OCI-M2 (cell line): ENCODE results near the gene TBC1D22A.

Experiments
- DNase-seq: peaks from one replicate; lab custom pipeline; 2025; ENCODE audit not compliant: unreplicated experiment; lab: John Stamatoyannopoulos, UW

The TBC1D22A gene

GRCh38 chr22:47204002-47204979 lies 441.8 kb downstream of the TBC1D22A start:
- DNase-seq, result no peak

- no peak for DNase-seq
Observed at GRCh38 chr22:47205081-47205491, 442.6 kb downstream of the TBC1D22A start.

- DNase-seq, result no peak
Observed at GRCh38 chr22:47205554-47205953, 443.1 kb downstream of the TBC1D22A start.

- no peak for DNase-seq
Observed at GRCh38 chr22:47206164-47206563, 443.7 kb downstream of the TBC1D22A start.

GRCh38 chr22:47206666-47207218 lies 444.3 kb downstream of the TBC1D22A start:
- no peak for DNase-seq

- no peak for DNase-seq
Observed at GRCh38 chr22:47207387-47207786, 444.9 kb downstream of the TBC1D22A start.

GRCh38 chr22:47207846-47208554 lies 445.6 kb downstream of the TBC1D22A start:
- DNase-seq, result no peak

- DNase-seq, result no peak
Observed at GRCh38 chr22:47208630-47209029, 446.2 kb downstream of the TBC1D22A start.

GRCh38 chr22:47209040-47209514 lies 446.6 kb downstream of the TBC1D22A start:
- DNase-seq, result no peak

GRCh38 chr22:47209547-47210023 lies 447.1 kb downstream of the TBC1D22A start:
- DNase-seq, result no peak

GRCh38 chr22:47210112-47210657 lies 447.7 kb downstream of the TBC1D22A start:
- no peak for DNase-seq

GRCh38 chr22:47210686-47211085 lies 448.2 kb downstream of the TBC1D22A start:
- no peak for DNase-seq

- no peak for DNase-seq
Observed at GRCh38 chr22:47213571-47214230, 451.3 kb downstream of the TBC1D22A start.

- DNase-seq, result no peak
Observed at GRCh38 chr22:47215851-47216250, 453.4 kb downstream of the TBC1D22A start.

GRCh38 chr22:47218671-47219070 lies 456.2 kb downstream of the TBC1D22A start:
- no peak for DNase-seq

GRCh38 chr22:47219789-47220188 lies 457.3 kb downstream of the TBC1D22A start:
- no peak for DNase-seq

GRCh38 chr22:47220752-47221151 lies 458.3 kb downstream of the TBC1D22A start:
- no peak for DNase-seq

- no peak for DNase-seq
Observed at GRCh38 chr22:47221840-47222615, 459.6 kb downstream of the TBC1D22A start.
